NB4 (cell line): ENCODE data around the gene PHB1.

Experiments
- POLR2A ChIP-seq: IDR thresholded peaks from 2 replicates; pipeline ENCODE4 v1.6.1; 2011; ENCODE audit warnings: mild to moderate bottlenecking; ENCODE audit not compliant: insufficient read length; ENCODE audit errors: extremely low read depth
- TF ChIP-seq, protein P1 (sequence below): IDR thresholded peaks from one replicate; pipeline ENCODE4 v1.5.1; 2012; ENCODE audit warnings: low read depth, low read length

DNA sequence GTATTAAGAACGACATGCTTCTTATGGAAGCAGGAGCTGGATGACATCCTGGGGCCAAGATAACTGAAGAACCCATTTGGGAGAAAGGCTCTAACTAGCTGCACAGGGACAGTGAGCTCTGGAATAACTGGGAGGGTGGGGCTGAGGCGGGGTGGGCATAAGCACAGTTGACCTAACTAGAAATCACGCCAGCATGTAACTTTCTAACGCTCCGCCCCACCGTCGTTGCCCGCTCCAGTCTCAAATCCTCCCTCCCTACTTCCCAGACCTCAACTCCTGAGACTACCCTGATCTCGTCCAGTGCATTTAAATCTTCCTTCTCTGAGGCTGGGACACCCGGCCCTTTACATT is 436 bp downstream of the PHB1 start:
- TF ChIP-seq, protein P1, sequence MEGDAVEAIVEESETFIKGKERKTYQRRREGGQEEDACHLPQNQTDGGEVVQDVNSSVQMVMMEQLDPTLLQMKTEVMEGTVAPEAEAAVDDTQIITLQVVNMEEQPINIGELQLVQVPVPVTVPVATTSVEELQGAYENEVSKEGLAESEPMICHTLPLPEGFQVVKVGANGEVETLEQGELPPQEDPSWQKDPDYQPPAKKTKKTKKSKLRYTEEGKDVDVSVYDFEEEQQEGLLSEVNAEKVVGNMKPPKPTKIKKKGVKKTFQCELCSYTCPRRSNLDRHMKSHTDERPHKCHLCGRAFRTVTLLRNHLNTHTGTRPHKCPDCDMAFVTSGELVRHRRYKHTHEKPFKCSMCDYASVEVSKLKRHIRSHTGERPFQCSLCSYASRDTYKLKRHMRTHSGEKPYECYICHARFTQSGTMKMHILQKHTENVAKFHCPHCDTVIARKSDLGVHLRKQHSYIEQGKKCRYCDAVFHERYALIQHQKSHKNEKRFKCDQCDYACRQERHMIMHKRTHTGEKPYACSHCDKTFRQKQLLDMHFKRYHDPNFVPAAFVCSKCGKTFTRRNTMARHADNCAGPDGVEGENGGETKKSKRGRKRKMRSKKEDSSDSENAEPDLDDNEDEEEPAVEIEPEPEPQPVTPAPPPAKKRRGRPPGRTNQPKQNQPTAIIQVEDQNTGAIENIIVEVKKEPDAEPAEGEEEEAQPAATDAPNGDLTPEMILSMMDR, result no peak
- no peak for TF ChIP-seq POLR2A
